ENCODE results near the gene BSN.
A peak's percentile ranks its signal among the peaks of the same experiment; 100 is the strongest.

BSN gene

GRCh38 chr3:49614936-49615335 lies 60.7 kb downstream of the BSN start:
- TF ChIP-seq FOXM1 (IDR thresholded peaks at IDR 0.05; ENCODE audit: borderline replicate concordance, low read depth) (no peak), YY1 (IDR thresholded peaks at IDR 0.05; ENCODE audit: low read depth) (no peak), USF1 (IDR thresholded peaks at IDR 0.05) (no peak), RAD21 (IDR thresholded peaks at IDR 0.05; ENCODE audit: low read depth) (no peak), ZBTB7A (IDR thresholded peaks at IDR 0.05; ENCODE audit: low read depth) (no peak)

GRCh38 chr3:49616061-49616460 lies 61.8 kb downstream of the BSN start:
- no peak for TF ChIP-seq ZBTB7A (IDR thresholded peaks at IDR 0.05; ENCODE audit: low read depth)
- TF ChIP-seq REST (IDR thresholded peaks at IDR 0.05; ENCODE audit: low read depth) = no peak
- no peak for TF ChIP-seq TEAD4 (IDR thresholded peaks at IDR 0.05)
- no peak for TF ChIP-seq TCF12 (IDR thresholded peaks at IDR 0.05; ENCODE audit: low read depth)
- no peak for TF ChIP-seq MAX (IDR thresholded peaks at IDR 0.05)
- TF ChIP-seq EP300 (IDR thresholded peaks at IDR 0.05; ENCODE audit: borderline replicate concordance) = no peak
- TF ChIP-seq CEBPB (IDR thresholded peaks at IDR 0.05) = no peak
- TF ChIP-seq YY1 (IDR thresholded peaks at IDR 0.05; ENCODE audit: low read depth) = no peak
- TF ChIP-seq USF1 (IDR thresholded peaks at IDR 0.05) = no peak
- TF ChIP-seq CREB1 (IDR thresholded peaks at IDR 0.05; ENCODE audit: low read depth) = no peak
- TF ChIP-seq RAD21 (IDR thresholded peaks at IDR 0.05; ENCODE audit: low read depth) = no peak
- no peak for TF ChIP-seq FOXM1 (IDR thresholded peaks at IDR 0.05; ENCODE audit: borderline replicate concordance, low read depth)
- TF ChIP-seq EGR1 (IDR thresholded peaks at IDR 0.05) = no peak
- no peak for TF ChIP-seq TAF1 (IDR thresholded peaks at IDR 0.05; ENCODE audit: low read depth)
- no peak for TF ChIP-seq NFIC (IDR thresholded peaks at IDR 0.05)

GRCh38 chr3:49616491-49616941 lies 62.2 kb downstream of the BSN start:
- TF ChIP-seq USF1 (IDR thresholded peaks at IDR 0.05) (no peak), MAX (IDR thresholded peaks at IDR 0.05) (peak; percentile 79), EP300 (IDR thresholded peaks at IDR 0.05; ENCODE audit: borderline replicate concordance) (peak; percentile 60), NFIC (IDR thresholded peaks at IDR 0.05) (peak; percentile 29; the same call in 1 of the 2 replicates), TCF12 (IDR thresholded peaks at IDR 0.05; ENCODE audit: low read depth) (peak; percentile 75), CEBPB (IDR thresholded peaks at IDR 0.05) (no peak), TEAD4 (IDR thresholded peaks at IDR 0.05) (peak; percentile 82), RAD21 (IDR thresholded peaks at IDR 0.05; ENCODE audit: low read depth) (no peak), YY1 (IDR thresholded peaks at IDR 0.05; ENCODE audit: low read depth) (peak; percentile 57)

GRCh38 chr3:49617390-49618013 lies 63.2 kb downstream of the BSN start:
- TF ChIP-seq MAX (IDR thresholded peaks at IDR 0.05) (no peak), CEBPB (IDR thresholded peaks at IDR 0.05) (no peak), TCF12 (IDR thresholded peaks at IDR 0.05; ENCODE audit: low read depth) (no peak), NFIC (IDR thresholded peaks at IDR 0.05) (no peak), FOXM1 (IDR thresholded peaks at IDR 0.05; ENCODE audit: borderline replicate concordance, low read depth) (no peak), YY1 (IDR thresholded peaks at IDR 0.05; ENCODE audit: low read depth) (no peak), ZBTB7A (IDR thresholded peaks at IDR 0.05; ENCODE audit: low read depth) (no peak), TAF1 (IDR thresholded peaks at IDR 0.05; ENCODE audit: low read depth) (no peak)

- TF ChIP-seq ZBTB7A (IDR thresholded peaks at IDR 0.05; ENCODE audit: low read depth) = no peak
- TF ChIP-seq REST (IDR thresholded peaks at IDR 0.05; ENCODE audit: low read depth) = peak; percentile 78
Measured at GRCh38 chr3:49618412-49618811, 64.1 kb downstream of the BSN start.

- no peak for TF ChIP-seq TAF1 (IDR thresholded peaks at IDR 0.05; ENCODE audit: low read depth)
- no peak for TF ChIP-seq MAX (IDR thresholded peaks at IDR 0.05)
- no peak for TF ChIP-seq REST (IDR thresholded peaks at IDR 0.05; ENCODE audit: low read depth)
- no peak for TF ChIP-seq RAD21 (IDR thresholded peaks at IDR 0.05; ENCODE audit: low read depth)
- TF ChIP-seq ZBTB7A (IDR thresholded peaks at IDR 0.05; ENCODE audit: low read depth) = no peak
- TF ChIP-seq TEAD4 (IDR thresholded peaks at IDR 0.05) = no peak
Measured at GRCh38 chr3:49619649-49620048, 65.4 kb downstream of the BSN start.
